K562 (cell line): ENCODE measurements around the gene SLC39A7. TPM values are rescaled to one million over a fixed set of nuclear protein-coding genes. Genes with fewer than 3 reads are reported as not detected.
A peak's percentile ranks its signal among the peaks of the same experiment; 100 is the strongest.
"Not testable (repeated sequence)": the region's sequence is repeated elsewhere in the genome, so short reads cannot be mapped to it uniquely, and the experiment has no call there.

Experiments used
- ATAC-seq: fragments of 200-7000 bp; cut with Tn5 transposase; 3 replicates; pipeline ENCODE4 v1.9.1; 2020; ENCODE audit warnings: moderate library complexity
- BruUV-seq: library from RNA; stranded (reverse); fragments of 400-500 nt; replicated peaks from 2 replicates; lab custom pipeline; 2021; lab: Mats Ljungman, UMichigan
- CTCF ChIA-PET: fragments of 300-600 bp; formaldehyde crosslinking; extraction: SDS; loops from one replicate; lab custom pipeline; 2021; ENCODE audit warnings: low intra/inter-chr PET ratio; lab: Yijun Ruan, JAX
- POLR2A ChIA-PET: fragments of 300-600, 350-650 bp; sonication (Branson Sonifier 250); formaldehyde crosslinking; extraction: SDS; loops from one replicate; lab custom pipeline; 2021; ENCODE audit warnings: antibody characterized with exemption, inconsistent platforms; lab: Yijun Ruan, JAX
- DNase-seq, 4 experiments: peaks; one replicate each; pipeline versions ENCODE4 v3.0.0 to v3.0.0-alpha.2; 2011 to 2018; ENCODE audit warnings: low spot score in 3 of 4, mixed read lengths in 3 of 4; ENCODE audit errors: extremely low read depth in 1 of 4
- FAIRE-seq: peaks from 2 replicates; lab custom pipeline; 2011; peaks lifted over from hg19 to GRCh38; lab: Jason Lieb, UNC
- H2AFZ ChIP-seq: 2 replicates; pipeline ENCODE4 v1.6.0; 2011; ENCODE audit warnings: low read depth, low read length, control low read depth, inconsistent platforms
- H3K27ac ChIP-seq: fragments of 200-600 bp; 3 replicates; pipeline ENCODE4 v1.8.0; 2011; ENCODE audit warnings: low read depth, mild to moderate bottlenecking, control low read depth, inconsistent platforms, low read length, moderate library complexity, mixed read lengths; ENCODE audit errors: extremely low read depth
- H3K27me3 ChIP-seq, 2 experiments: fragments of 300-600 bp in 1 of 2; 2 replicates in 1 of 2; 3 replicates in 1 of 2; pipeline versions ENCODE4 v1.6.0 to v1.8.0; 2011; ENCODE audit warnings: inconsistent platforms in 2 of 2, low read length in 2 of 2, mild to moderate bottlenecking in 1 of 2, mixed read lengths in 1 of 2, moderate library complexity in 1 of 2; ENCODE audit not compliant: control insufficient read depth in 2 of 2, insufficient read depth in 2 of 2
- H3K36me3 ChIP-seq: fragments of 300-600 bp; 3 replicates; pipeline ENCODE4 v1.8.0; 2011; ENCODE audit warnings: mild to moderate bottlenecking, low read length, inconsistent platforms; ENCODE audit not compliant: control insufficient read depth, insufficient read depth
- H3K4me1 ChIP-seq, 2 experiments: fragments of 200-600 bp in 1 of 2; replicated peaks in 1 of 2; 2 replicates in 1 of 2; 3 replicates in 1 of 2; pipeline versions ENCODE4 v1.5.1 to v1.8.0; 2011; ENCODE audit warnings: inconsistent platforms in 2 of 2, low read length in 2 of 2, mild to moderate bottlenecking in 1 of 2, mixed read lengths in 1 of 2, moderate library complexity in 1 of 2; ENCODE audit not compliant: control insufficient read depth in 2 of 2, insufficient read depth in 2 of 2
- H3K4me2 ChIP-seq: 2 replicates; pipeline ENCODE4 v1.6.1; 2011; ENCODE audit warnings: low read length, control low read depth, inconsistent platforms, mixed read lengths; ENCODE audit not compliant: insufficient read depth
- H3K4me3 ChIP-seq: fragments of 200-600 bp; sonication (generic), shearing (Covaris generic); 2 replicates; pipeline ENCODE4 v1.5.1; 2016; ENCODE audit warnings: control low read depth, inconsistent platforms
- H3K79me2 ChIP-seq: fragments of 200-600 bp; 3 replicates; pipeline ENCODE4 v1.8.0; 2011; ENCODE audit warnings: low read length, inconsistent platforms; ENCODE audit not compliant: control insufficient read depth, insufficient read depth
- H3K9ac ChIP-seq, 2 experiments: 2 replicates each; pipeline versions ENCODE4 v1.6.0 to v1.6.1; 2011; ENCODE audit warnings: low read depth in 2 of 2, low read length in 2 of 2, control low read depth in 1 of 2, inconsistent platforms in 1 of 2, mild to moderate bottlenecking in 1 of 2, mixed read lengths in 1 of 2; ENCODE audit not compliant: insufficient read depth in 1 of 2
- H3K9me1 ChIP-seq: one replicate; pipeline ENCODE4 v1.6.0; 2011; ENCODE audit warnings: inconsistent platforms, mild to moderate bottlenecking, low read length, moderate library complexity; ENCODE audit not compliant: control insufficient read depth, insufficient read depth
- H3K9me3 ChIP-seq: replicated peaks from 2 replicates; pipeline ENCODE4 v1.5.1; 2011; ENCODE audit warnings: low read depth, low read length, inconsistent platforms; ENCODE audit not compliant: control insufficient read depth, insufficient read depth
- H4K20me1 ChIP-seq: replicated peaks from 2 replicates; pipeline ENCODE4 v1.6.1; 2011; ENCODE audit warnings: low read length, inconsistent platforms, mixed read lengths; ENCODE audit not compliant: control insufficient read depth, insufficient read depth
- ASH1L ChIP-seq: fragments of 450-650 bp; IDR thresholded peaks from 2 replicates; pipeline ENCODE4 v1.6.1; 2018; ENCODE audit warnings: borderline replicate concordance, mild to moderate bottlenecking, low read depth; ENCODE audit not compliant: partially characterized antibody
- HLTF ChIP-seq: fragments of 450-650 bp; IDR thresholded peaks from 2 replicates; pipeline ENCODE4 v1.6.1; 2016
- ZBTB17 ChIP-seq: fragments of 450-650 bp; formaldehyde crosslinking; IDR thresholded peaks from 2 replicates; pipeline ENCODE4 v1.4.0; 2020; ENCODE audit warnings: mild to moderate bottlenecking
- ZNF445 ChIP-seq: fragments of 250-450 bp; sonication (Bioruptor Pico); IDR thresholded peaks from 2 replicates; pipeline ENCODE4 v1.4.0; 2020; ENCODE audit warnings: low read depth, mild to moderate bottlenecking, moderate library complexity
- WGBS: fragments of 100-300 bp; shearing (Covaris generic); methylation state at CpG from one replicate; pipeline ENCODE4 v1.1.6; 2016; ENCODE audit warnings: low coverage, mixed read lengths; ENCODE audit not compliant: insufficient coverage; ENCODE audit errors: missing lambda C conversion rate; 5-methylcytosine and 5-hydroxymethylcytosine counted together
- in situ Hi-C: fragments of 300-500 bp; cut with MboI; formaldehyde crosslinking; loops from 4 replicates; pipeline ENCODE4 v1.15.0; 2018; ENCODE audit warnings: inconsistent platforms, mixed read lengths
- intact Hi-C: fragments of 100-400 bp; cut with micrococcal nuclease; formaldehyde crosslinking; loops from 2 replicates; pipeline ENCODE4 v1.14.2; 2022
- polyA plus RNA-seq, 8 experiments: library from polyadenylated mRNA; depleted of rRNA in 4 of 8; stranded (reverse) in 5 of 8; unstranded in 3 of 8; fragments of >200 nt; fragmentation: Nextera tagmentation in 2 of 8; fragmentation: Illumina TruSeq in 1 of 8; extraction: Ambion mirVana in 2 of 8; extraction: Trizol in 1 of 8; gene quantifications; 2 replicates each; pipeline versions ENCODE4 v1.2.1 to v1.2.3, GENCODE V29; 2011 to 2014; ENCODE audit warnings: inconsistent platforms in 1 of 8, missing spikeins in 1 of 8
- total RNA-seq, 7 experiments: library from RNA; depleted of rRNA in 6 of 7; stranded (reverse); fragments of >200 nt in 6 of 7; fragmentation: Illumina TruSeq in 2 of 7; extraction: Trizol in 2 of 7; gene quantifications; 2 replicates each; pipeline versions ENCODE4 v1.2.1 to v1.2.3, GENCODE V29; 2011 to 2021; ENCODE audit warnings: low replicate concordance in 1 of 7
- TF ChIP-seq, protein P1 (sequence below): fragments of 450-650 bp; IDR thresholded peaks from 2 replicates; pipeline ENCODE4 v1.6.1; 2017; ENCODE audit warnings: mild to moderate bottlenecking, moderate library complexity

SLC39A7 gene
- total and polyA plus RNA-seq, 9 of the 15 experiments (the other 6 are each of a cell fraction or from before 2014, with no cell fraction given): 21.7 to 169 (median 121) TPM

DNA sequence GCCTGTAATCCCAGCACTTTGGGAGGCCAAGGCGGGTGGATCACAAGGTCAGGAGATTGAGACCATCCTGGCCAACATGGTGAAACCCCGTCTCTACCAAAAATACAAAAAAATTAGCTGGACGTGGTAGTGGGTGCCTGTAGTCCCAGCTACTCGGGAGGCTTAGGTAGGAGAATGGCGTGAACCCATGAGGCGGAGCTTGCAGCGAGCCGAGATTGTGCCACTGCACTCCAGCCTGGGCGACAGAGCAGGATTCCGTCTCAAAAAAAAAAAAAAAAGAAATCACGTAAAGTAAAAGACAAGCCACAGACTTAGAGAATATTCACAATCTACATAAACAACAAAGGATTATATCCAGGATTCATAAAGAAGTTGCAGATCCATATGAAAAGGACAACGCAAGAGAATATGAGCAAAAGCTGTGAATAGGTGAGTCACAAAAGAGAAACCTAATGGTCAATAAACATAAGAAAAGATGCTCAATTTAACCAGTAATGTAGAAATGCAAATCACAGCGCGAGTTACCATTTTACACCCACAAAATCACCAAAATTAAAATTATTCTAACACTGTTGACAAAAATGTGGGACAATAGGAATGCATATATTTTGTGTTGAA, 25.9 kb downstream of the SLC39A7 start:
- BruUV-seq: not testable (repeated sequence)

DNA sequence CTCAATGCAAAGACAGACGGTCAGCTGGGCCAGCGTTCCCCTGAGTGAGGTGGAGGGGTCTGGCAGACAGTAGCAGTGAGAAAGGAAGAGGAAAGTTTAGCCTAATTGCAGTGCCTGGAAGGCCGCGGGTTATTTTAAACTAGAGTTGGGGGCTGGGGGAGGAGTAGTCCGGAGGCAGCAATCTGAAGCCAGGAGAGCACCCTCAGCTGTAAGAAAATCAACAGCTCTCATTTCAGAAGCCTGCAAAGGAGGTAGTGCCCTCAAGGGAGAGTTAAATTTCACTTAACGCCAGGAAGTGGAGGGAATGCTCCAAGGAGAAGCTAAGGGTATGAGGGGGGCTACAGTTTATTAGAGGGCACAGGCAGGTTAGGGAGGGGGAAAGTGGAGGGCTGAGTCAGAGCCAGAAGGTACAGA, 34.6 kb downstream of the SLC39A7 start:
- DNase-seq: no peak
- Histone ChIP-seq H3K9me3 (no peaks in the 10 kb centered on the region), H3K4me3 (no peak overlapping the region), H3K4me1 (no peaks in the 10 kb centered on the region), H4K20me1 (peaks cover 3% of the 10 kb centered on the region; the same call in 1 of the 2 replicates), H3K36me3 (no peaks in the 10 kb centered on the region), H3K27me3 (peaks cover 58 to 67% of the 10 kb centered on the region in 2 experiments), H3K27ac (no peak overlapping the region), H3K4me2 (no peak overlapping the region), H3K79me2 (no peaks in the 10 kb centered on the region), H2AFZ (no peak overlapping the region), H3K9me1 (no peaks in the 10 kb centered on the region), H3K9ac (no peak overlapping the region)
- no peak for TF ChIP-seq ZNF445 (CRISPR knock-in tag)
- TF ChIP-seq, protein P1, sequence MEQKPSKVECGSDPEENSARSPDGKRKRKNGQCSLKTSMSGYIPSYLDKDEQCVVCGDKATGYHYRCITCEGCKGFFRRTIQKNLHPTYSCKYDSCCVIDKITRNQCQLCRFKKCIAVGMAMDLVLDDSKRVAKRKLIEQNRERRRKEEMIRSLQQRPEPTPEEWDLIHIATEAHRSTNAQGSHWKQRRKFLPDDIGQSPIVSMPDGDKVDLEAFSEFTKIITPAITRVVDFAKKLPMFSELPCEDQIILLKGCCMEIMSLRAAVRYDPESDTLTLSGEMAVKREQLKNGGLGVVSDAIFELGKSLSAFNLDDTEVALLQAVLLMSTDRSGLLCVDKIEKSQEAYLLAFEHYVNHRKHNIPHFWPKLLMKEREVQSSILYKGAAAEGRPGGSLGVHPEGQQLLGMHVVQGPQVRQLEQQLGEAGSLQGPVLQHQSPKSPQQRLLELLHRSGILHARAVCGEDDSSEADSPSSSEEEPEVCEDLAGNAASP: no peak
- no peak for TF ChIP-seq ASH1L
- TF ChIP-seq HLTF: no peak
- no peak for TF ChIP-seq ZBTB17
- POLR2A ChIA-PET: interaction anchor here (0.8 to 7.1 kb wide), 4 partner anchors 10 to 42 kb away, joined by 3 to 57 read pairs (median 4); partner anchors contain the start of genes B3GALT4 and RING1
- FAIRE-seq: no peak
- intact Hi-C loops: no loop called here
- no TSS peak for BruUV-seq
- 0% methylated on average over 6 of the region's 6 CpGs for WGBS
- CTCF ChIA-PET: no interaction called here
- in situ Hi-C loops: no loop called here
- no peak for ATAC-seq

More for the DNA sequence above, 25.9 kb downstream of the SLC39A7 start:
- H3K27me3 ChIP-seq: peaks cover 18 to 25% of the 10 kb centered on the region in 2 experiments
- DNase-seq: peak in 1 of 4 experiments; percentile 0
- H3K27ac ChIP-seq, H3K9me1 ChIP-seq, H3K9me3 ChIP-seq, H3K79me2 ChIP-seq, FAIRE-seq, in situ Hi-C loops, H3K9ac ChIP-seq, H3K36me3 ChIP-seq, H3K4me2 ChIP-seq, CTCF ChIA-PET, H3K4me3 ChIP-seq, H4K20me1 ChIP-seq, intact Hi-C loops, H3K4me1 ChIP-seq, ATAC-seq, H2AFZ ChIP-seq: not testable (repeated sequence)
- 18% methylated on average over 14 of the region's 14 CpGs for WGBS
- POLR2A ChIA-PET: interaction anchor here (0.6 to 2.8 kb wide), 3 partner anchors 13 to 196 kb away, joined by 3 to 7 read pairs (median 6); partner anchors contain the start of gene RING1
